Muscle of leg (tissue), 11 donors: ENCODE data around the gene ANKK1. TPM values are rescaled to one million over a fixed set of nuclear protein-coding genes. Genes with fewer than 3 reads are reported as not detected.

ENCODE experiments used
- DNase-seq: peaks from one replicate; pipeline ENCODE4 v3.0.0; 2013
- H3K27ac ChIP-seq: one replicate; pipeline ENCODE4 v1.5.1; 2013; ENCODE audit warnings: mild to moderate bottlenecking, low read length, control low read depth
- H3K27me3 ChIP-seq: one replicate; pipeline ENCODE4 v1.6.1; 2013; ENCODE audit warnings: low read length; ENCODE audit not compliant: control insufficient read depth, insufficient read depth
- H3K36me3 ChIP-seq: one replicate; pipeline ENCODE4 v1.6.1; 2013; ENCODE audit warnings: low read length; ENCODE audit not compliant: control insufficient read depth, insufficient read depth
- H3K4me1 ChIP-seq: one replicate; pipeline ENCODE4 v1.6.1; 2013; ENCODE audit warnings: low read length; ENCODE audit not compliant: control insufficient read depth, insufficient read depth
- H3K4me3 ChIP-seq: one replicate; pipeline ENCODE4 v1.5.1; 2013; ENCODE audit warnings: low read length, control low read depth
- H3K9me3 ChIP-seq: replicated peaks from 2 replicates; pipeline ENCODE4 v1.6.1; 2013; ENCODE audit warnings: low read depth, low read length; ENCODE audit not compliant: control insufficient read depth
- WGBS: methylation state at CpG from one replicate; pipeline ENCODE4 v1.1.5; 2013; ENCODE audit warnings: missing lambda C conversion rate; ENCODE audit not compliant: insufficient coverage; 5-methylcytosine and 5-hydroxymethylcytosine counted together
- polyA plus RNA-seq, 8 donors: library from polyadenylated mRNA; unstranded; fragments of 120-200 nt; gene quantifications; one replicate each; pipeline versions ENCODE4 v1.2.1 to v1.2.3, GENCODE V29; 2013; ENCODE audit warnings: inconsistent platforms in 1 of 8, low replicate concordance in 1 of 8; ENCODE audit not compliant: insufficient read length in 8 of 8, insufficient read depth in 1 of 8
- total RNA-seq: library from RNA; stranded (reverse); fragments of 120-200 nt; gene quantifications from one replicate; pipeline ENCODE4 v1.2.4, GENCODE V29; 2013

ANKK1 gene
- total and polyA plus RNA-seq, 9 donors: 0.07 to 0.25 (median 0.11) TPM; not detected in 1

DNA sequence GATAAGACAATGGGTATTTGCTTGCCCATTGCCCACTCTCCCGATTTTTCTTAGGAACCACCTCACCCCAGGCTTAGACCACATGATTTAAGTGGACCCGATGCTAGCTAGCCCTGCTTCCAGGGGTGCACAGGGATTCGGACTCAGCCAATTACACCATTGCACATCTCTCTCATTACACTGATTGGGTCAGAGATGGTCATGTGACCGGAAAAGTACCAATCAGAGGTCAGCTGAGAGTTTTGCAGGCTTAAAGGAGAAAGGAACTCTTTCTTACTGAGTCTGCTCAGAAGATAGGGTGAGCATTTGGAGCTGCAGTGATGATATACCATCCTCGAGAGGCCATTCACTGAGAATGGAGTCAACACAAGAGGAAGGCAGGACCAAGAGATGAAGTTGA, 12.2 kb upstream of the ANKK1 start:
- H3K9me3 ChIP-seq: no peaks in the 10 kb centered on the region
- no peak overlapping the region for H3K27ac ChIP-seq
- 93% methylated on average over 4 of the region's 5 CpGs for WGBS
- H3K36me3 ChIP-seq: no peaks in the 10 kb centered on the region
- H3K27me3 ChIP-seq: no peaks in the 10 kb centered on the region
- DNase-seq: no peak
- peaks cover 10% of the 10 kb centered on the region for H3K4me1 ChIP-seq
- no peak overlapping the region for H3K4me3 ChIP-seq

DNA sequence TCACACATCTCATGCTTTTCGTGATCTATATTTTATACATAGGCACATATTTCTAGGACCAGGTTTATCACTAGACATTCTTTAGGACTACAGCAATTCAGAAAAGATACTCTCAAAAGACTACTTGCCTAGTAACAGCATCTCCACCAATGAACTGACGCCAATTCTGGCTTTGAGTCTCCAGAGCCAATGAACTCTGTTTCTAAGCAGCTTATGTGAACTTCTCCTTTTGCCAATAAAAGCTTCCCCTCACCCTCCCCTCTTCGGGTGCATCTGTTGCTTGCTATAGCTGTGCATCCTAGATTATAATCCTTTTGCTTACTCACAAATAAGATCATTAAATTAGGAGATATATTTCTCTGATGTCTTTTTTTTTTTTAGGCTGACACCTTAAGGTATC, 11.4 kb upstream of the ANKK1 start:
- no peaks in the 10 kb centered on the region for H3K27me3 ChIP-seq
- DNase-seq: peak; percentile 91
- H3K4me1 ChIP-seq: peaks cover 10% of the 10 kb centered on the region
- H3K9me3 ChIP-seq: no peaks in the 10 kb centered on the region
- H3K36me3 ChIP-seq: no peaks in the 10 kb centered on the region
- WGBS: 36% methylated on average over 2 of the region's 3 CpGs
- no peak overlapping the region for H3K4me3 ChIP-seq
- H3K27ac ChIP-seq: no peak overlapping the region

DNA sequence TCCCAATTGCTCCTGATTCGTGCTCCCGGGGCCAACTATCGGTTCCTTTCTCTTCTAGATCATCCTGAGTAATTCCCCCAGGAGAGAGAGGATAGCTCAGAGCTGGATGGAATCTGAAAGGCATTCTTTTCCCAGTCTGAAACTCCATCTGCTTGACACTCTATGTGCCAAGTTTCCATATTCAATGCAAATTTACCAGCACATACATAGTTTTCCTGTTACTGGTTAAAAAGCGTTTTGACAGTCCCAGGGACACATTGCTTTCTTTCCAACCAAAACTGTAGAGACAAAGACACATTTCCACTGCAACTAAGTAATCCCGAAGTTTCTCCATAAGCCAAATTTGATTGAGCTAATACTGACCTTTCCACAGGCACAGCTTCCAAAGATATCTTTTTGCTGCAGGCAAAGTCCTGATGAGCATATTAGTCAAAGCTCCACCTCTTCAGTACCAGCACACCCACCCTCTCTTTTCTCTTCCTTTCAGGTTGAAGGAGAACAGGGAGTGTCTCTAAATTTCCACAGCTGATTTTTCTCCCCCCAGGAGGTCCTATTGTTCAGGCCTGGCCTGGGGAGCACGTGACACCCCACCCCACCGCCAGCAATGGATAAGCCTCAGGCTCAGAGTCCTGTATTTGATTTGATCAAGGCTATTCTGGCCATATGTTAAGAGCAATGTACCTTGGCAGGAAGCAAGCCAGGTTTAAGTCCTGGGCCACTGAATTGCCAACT, 9.7 kb upstream of the ANKK1 start:
- Histone ChIP-seq H3K27ac (peak overlapping the region; percentile 2), H3K9me3 (no peaks in the 10 kb centered on the region), H3K36me3 (no peaks in the 10 kb centered on the region), H3K27me3 (no peaks in the 10 kb centered on the region), H3K4me3 (no peak overlapping the region), H3K4me1 (peaks cover 10% of the 10 kb centered on the region)
- 21% methylated on average over 2 of the region's 7 CpGs for WGBS
- peak; percentile 77 for DNase-seq

DNA sequence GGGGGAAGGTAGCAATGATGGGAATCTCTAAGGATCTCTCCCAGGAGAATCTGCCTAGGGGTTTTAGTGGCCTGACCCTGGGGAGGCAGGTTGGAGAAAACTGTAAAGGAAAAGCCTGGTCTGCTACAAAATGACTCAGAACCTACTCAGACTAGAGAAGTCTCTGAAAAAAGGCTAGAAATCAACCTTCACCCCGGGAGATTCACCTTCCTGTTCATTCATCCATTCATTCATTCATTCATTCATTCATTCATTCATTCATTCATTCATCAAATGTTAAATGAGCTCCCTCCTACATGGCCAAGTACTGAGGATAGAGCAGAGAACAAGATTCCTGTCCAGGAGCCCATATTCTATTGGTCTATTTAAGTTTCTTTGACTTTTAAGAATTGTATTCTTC, 8.9 kb upstream of the ANKK1 start:
- peaks cover 10% of the 10 kb centered on the region for H3K4me1 ChIP-seq
- no peaks in the 10 kb centered on the region for H3K9me3 ChIP-seq
- 100% methylated on average over 1 of the region's 1 CpG for WGBS
- no peaks in the 10 kb centered on the region for H3K36me3 ChIP-seq
- H3K27ac ChIP-seq: no peak overlapping the region
- DNase-seq: no peak
- H3K27me3 ChIP-seq: no peaks in the 10 kb centered on the region
- no peak overlapping the region for H3K4me3 ChIP-seq

DNA sequence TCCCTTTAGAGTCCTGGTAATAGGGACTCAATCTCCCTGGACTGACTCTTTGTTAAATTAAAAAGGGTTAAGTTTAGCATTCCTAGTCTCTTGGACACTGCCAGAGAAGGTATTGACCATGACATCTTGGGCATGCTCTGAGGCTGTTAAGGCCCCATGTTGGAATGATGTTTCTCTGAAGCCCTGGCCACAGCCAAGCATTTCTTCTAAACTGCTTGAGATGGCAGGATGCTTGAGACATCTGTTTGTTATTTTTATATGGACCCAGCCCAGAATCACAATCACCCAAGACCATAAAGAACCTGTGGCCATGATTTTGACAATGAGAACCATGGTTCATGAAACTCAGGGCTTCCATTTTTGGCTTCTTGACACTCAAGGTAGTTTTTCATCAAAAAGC, 5.5 kb upstream of the ANKK1 start:
- Histone ChIP-seq H3K27ac (no peak overlapping the region), H3K36me3 (no peaks in the 10 kb centered on the region), H3K9me3 (no peaks in the 10 kb centered on the region), H3K4me1 (peaks cover 12% of the 10 kb centered on the region), H3K4me3 (no peak overlapping the region), H3K27me3 (peaks cover 6% of the 10 kb centered on the region)
- no peak for DNase-seq

DNA sequence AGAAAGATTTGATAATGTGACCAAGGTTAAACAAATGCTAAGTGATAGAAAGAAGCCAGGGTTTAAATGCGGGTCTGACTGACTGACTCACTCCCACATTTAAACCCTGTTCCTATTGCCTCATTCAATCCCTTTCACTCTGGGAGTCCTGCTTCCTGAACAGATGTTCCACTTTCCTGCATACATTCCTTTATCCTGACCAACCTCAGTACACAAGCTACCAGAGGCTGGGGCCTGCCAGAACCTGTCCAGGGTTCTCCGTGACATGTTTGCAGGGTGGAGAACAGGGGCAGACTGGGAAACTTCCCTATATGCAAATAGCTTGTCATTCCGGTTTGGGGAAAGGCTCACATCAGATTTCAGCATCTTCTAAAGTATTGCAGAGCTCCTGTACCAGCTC, 3.0 kb upstream of the ANKK1 start:
- Histone ChIP-seq H3K4me3 (no peak overlapping the region), H3K36me3 (no peaks in the 10 kb centered on the region), H3K4me1 (peaks cover 10% of the 10 kb centered on the region), H3K27me3 (peaks cover 20% of the 10 kb centered on the region), H3K27ac (no peak overlapping the region), H3K9me3 (no peaks in the 10 kb centered on the region)
- peak; percentile 18 for DNase-seq
- WGBS: 30% methylated on average over 2 of the region's 3 CpGs

DNA sequence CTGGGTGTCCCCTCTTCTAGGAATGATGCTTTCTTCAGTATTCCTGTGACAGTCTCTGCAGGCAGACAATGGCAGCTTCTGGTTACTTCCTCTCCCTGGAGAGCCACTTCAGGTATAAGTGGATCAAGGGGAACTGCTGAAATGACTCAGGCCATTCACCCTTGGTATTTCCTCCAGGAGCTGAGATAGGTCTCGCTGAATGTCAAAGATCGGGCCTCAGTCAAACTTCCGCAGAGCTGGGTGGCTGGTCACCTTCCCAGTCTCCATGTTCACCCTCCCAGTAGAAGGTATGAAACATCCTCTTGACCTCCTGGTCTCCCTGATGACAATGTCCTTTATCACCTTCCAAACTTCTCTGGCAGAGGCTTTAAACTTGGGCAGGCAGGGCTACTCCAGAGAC, 1.8 kb upstream of the ANKK1 start:
- H3K4me1 ChIP-seq: peaks cover 10% of the 10 kb centered on the region
- H3K4me3 ChIP-seq: no peak overlapping the region
- no peak for DNase-seq
- H3K27me3 ChIP-seq: peaks cover 20% of the 10 kb centered on the region
- H3K9me3 ChIP-seq: no peaks in the 10 kb centered on the region
- H3K36me3 ChIP-seq: no peaks in the 10 kb centered on the region
- 100% methylated on average over 2 of the region's 3 CpGs for WGBS
- no peak overlapping the region for H3K27ac ChIP-seq

DNA sequence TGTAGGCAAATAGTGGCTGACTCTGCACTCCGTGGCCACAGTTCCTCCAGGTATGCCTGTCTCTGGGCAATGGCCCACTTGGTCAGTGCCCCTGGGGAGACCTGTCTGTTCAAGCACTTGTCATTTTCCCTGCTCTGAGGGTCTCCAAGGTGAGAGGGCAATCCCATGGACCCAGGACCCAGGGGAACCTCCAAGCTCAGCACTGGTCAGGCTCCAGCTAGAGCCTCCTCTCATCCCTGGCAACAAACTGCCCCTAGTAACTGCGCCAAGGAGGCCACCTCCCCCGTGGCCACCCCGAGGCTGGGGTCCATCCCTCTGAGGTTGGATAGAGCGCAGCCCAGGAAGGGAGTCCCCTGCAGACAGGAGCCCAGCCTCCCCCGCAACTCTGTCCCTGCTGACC, 713 bp upstream of the ANKK1 start:
- DNase-seq: no peak

DNA sequence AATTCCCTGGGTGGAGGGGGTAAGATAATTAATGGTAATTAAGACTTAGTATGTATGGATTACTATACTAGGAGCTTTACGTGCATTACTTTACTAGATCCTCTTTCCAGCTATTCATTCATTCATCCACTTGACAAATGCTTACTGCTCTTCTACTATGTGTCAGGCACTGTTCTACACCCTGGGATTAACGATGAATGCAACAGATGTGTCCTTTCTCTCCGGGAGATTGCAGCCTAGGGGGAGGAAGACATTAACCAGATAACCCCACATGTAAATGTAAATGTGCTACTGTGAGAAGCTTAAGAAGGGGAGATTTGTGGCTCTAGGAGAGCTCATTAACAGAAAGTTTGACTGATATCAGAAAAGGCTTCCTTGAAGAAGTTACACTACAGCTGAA, 1.7 kb downstream of the ANKK1 start:
- no peak overlapping the region for H3K4me3 ChIP-seq
- no CpG with 5 or more reads among the region's 3 CpGs for WGBS
- peaks cover 20% of the 10 kb centered on the region for H3K27me3 ChIP-seq
- H3K27ac ChIP-seq: no peak overlapping the region
- H3K4me1 ChIP-seq: peaks cover 10% of the 10 kb centered on the region
- no peaks in the 10 kb centered on the region for H3K36me3 ChIP-seq
- no peaks in the 10 kb centered on the region for H3K9me3 ChIP-seq
- no peak for DNase-seq

More for the DNA sequence above, 713 bp upstream of the ANKK1 start:
- no peak overlapping the region for H3K4me3 ChIP-seq
- no peaks in the 10 kb centered on the region for H3K9me3 ChIP-seq
- H3K36me3 ChIP-seq: no peaks in the 10 kb centered on the region
- no peak overlapping the region for H3K27ac ChIP-seq
- 77% methylated on average over 6 of the region's 6 CpGs for WGBS
- peaks cover 10% of the 10 kb centered on the region for H3K4me1 ChIP-seq
- peaks cover 20% of the 10 kb centered on the region for H3K27me3 ChIP-seq

DNA sequence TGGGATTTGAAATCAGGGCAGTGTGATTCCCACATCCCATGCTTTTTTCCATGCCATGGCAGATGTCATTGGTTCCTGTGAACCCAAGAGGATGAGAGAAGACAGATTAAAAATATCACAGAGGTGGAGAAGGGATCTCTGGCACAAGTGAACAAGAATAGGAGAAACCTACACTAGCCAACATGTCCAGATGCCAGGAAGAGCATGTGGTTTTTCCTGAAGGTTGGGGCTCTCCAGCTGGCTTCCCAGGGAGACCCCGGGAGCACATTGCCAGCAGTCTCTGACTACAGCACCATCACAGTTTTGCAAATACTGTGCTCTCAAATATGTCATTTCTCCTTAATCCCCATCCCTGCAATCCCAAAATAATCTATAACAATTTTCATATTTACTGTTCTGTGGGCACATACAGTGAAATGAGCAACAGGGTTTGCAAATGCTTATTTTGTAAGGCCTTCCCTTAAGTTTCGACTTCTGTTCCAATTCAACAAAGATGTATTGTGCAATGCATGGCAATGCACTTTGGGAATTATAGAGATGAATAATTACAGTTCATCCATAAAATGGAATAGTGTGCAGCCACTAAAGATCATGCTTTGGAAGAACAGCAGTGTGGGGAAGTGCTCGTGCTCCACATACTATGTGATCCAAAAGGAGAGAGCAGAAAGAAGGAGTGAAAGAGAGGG, 4.8 kb downstream of the ANKK1 start:
- Histone ChIP-seq H3K27me3 (peaks cover 12% of the 10 kb centered on the region), H3K4me1 (peaks cover 5% of the 10 kb centered on the region), H3K27ac (no peak overlapping the region), H3K9me3 (no peaks in the 10 kb centered on the region), H3K36me3 (no peaks in the 10 kb centered on the region), H3K4me3 (no peak overlapping the region)
- DNase-seq: no peak
- WGBS: no CpG with 5 or more reads among the region's 3 CpGs
